GM11168 (cell line): ENCODE measurements around the gene PTPRN2.

Experiments used
- in situ Hi-C: fragments of 300-500 bp; cut with MboI; formaldehyde crosslinking; loops from one replicate; pipeline ENCODE4 v1.12.0; 2022; ENCODE audit warnings: low sequenced_read_pairs; ENCODE audit not compliant: unreplicated experiment

PTPRN2 gene

GRCh38 chr7:157646551-157646950 lies 941.1 kb downstream of the PTPRN2 start:
- in situ Hi-C loops: no loop called here

GRCh38 chr7:157645539-157645938 lies 942.1 kb downstream of the PTPRN2 start:
- in situ Hi-C loops: no loop called here

GRCh38 chr7:157644946-157645345 lies 942.7 kb downstream of the PTPRN2 start:
- in situ Hi-C loops: no loop called here

- in situ Hi-C loops: no loop called here
Measured at GRCh38 chr7:157643525-157643970, 944.1 kb downstream of the PTPRN2 start.

- in situ Hi-C loops: no loop called here
Measured at GRCh38 chr7:157641866-157642265, 945.8 kb downstream of the PTPRN2 start.

- in situ Hi-C loops: no loop called here
Measured at GRCh38 chr7:157640144-157640543, 947.5 kb downstream of the PTPRN2 start.

GRCh38 chr7:157638563-157638962 lies 949.1 kb downstream of the PTPRN2 start:
- in situ Hi-C loops: no loop called here

GRCh38 chr7:157637216-157637949 lies 950.2 kb downstream of the PTPRN2 start:
- in situ Hi-C loops: no loop called here

- in situ Hi-C loops: no loop called here
Measured at GRCh38 chr7:157635669-157636068, 952.0 kb downstream of the PTPRN2 start.

GRCh38 chr7:157635148-157635500 lies 952.5 kb downstream of the PTPRN2 start:
- in situ Hi-C loops: no loop called here

GRCh38 chr7:157634401-157635147 lies 953.0 kb downstream of the PTPRN2 start:
- in situ Hi-C loops: no loop called here

- in situ Hi-C loops: no loop called here
Measured at GRCh38 chr7:157633465-157634185, 954.0 kb downstream of the PTPRN2 start.

GRCh38 chr7:157630301-157630853 lies 957.2 kb downstream of the PTPRN2 start:
- in situ Hi-C loops: no loop called here

GRCh38 chr7:157628456-157628855 lies 959.2 kb downstream of the PTPRN2 start:
- in situ Hi-C loops: no loop called here

GRCh38 chr7:157627646-157628045 lies 960.0 kb downstream of the PTPRN2 start:
- in situ Hi-C loops: no loop called here

GRCh38 chr7:157627033-157627432 lies 960.6 kb downstream of the PTPRN2 start:
- in situ Hi-C loops: no loop called here

GRCh38 chr7:157625973-157626742 lies 961.5 kb downstream of the PTPRN2 start:
- in situ Hi-C loops: no loop called here

GRCh38 chr7:157623556-157623955 lies 964.1 kb downstream of the PTPRN2 start:
- in situ Hi-C loops: no loop called here

- in situ Hi-C loops: no loop called here
Measured at GRCh38 chr7:157622408-157623205, 965.0 kb downstream of the PTPRN2 start.
